Brain pericyte (primary cell): ENCODE results near the gene HLA-DQA1.
A peak's percentile ranks its signal among the peaks of the same experiment; 100 is the strongest.
"Not testable (repeated sequence)": the region's sequence is repeated elsewhere in the genome, so short reads cannot be mapped to it uniquely, and the experiment has no call there.

ENCODE experiments used
- DNase-seq: peaks from one replicate; pipeline ENCODE4 v3.0.0-alpha.2; 2012; ENCODE audit warnings: low read depth, low spot score

Gene HLA-DQA1

DNA sequence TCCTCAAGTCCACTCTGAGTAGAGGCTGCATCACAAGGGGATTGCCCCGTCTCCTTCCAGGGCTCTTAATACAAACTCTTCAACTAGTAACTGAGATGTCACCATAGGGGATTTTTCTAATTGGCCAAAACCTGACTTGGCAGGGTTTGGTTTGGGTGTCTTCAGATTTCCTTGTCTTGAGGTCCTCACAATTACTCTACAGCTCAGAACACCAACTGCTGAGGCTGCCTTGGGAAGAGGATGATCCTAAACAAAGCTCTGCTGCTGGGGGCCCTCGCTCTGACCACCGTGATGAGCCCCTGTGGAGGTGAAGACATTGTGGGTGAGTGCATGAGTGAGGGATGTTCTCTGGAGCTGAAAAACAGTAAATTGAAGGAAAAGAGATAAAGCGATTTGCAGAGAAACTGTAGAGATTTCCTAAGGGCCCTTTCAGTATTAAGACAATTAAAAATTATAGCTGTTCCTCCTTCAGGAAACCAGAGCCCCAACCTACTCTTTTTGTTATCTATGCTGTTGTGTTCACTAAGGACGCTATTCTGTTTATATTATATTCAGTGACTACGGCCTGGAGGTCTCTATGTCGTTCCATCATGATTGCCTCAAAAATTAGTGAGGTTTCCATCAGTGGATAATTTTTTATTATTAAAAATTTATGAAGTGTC, at the start of gene HLA-DQA1:
HLA-DQA1 (plus strand) TSS at position 188 of the 662 bp plus-strand sequence; CDS start at position 241, 53 bp downstream.
- no peak for DNase-seq

DNA sequence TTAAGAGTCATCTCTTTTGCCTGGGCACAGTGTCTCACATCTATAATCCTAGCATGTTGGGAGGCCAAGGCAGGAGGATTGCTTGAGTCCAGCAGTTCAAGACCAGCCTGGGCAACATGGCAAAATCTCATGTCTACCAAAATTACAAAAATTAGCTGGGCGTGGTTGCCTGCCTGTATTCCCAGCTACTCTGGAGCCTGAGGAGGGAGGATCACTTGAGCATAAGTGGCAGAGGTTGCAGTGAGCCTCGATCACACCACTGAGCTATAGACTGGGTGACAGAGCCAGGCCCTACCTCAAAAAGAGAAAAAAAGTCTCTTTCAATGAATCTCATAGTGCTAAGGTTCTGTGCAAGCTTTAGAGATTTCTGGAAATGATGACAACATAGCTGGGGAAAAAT, 49.0 kb upstream of the HLA-DQA1 start:
- DNase-seq, result no peak

DNA sequence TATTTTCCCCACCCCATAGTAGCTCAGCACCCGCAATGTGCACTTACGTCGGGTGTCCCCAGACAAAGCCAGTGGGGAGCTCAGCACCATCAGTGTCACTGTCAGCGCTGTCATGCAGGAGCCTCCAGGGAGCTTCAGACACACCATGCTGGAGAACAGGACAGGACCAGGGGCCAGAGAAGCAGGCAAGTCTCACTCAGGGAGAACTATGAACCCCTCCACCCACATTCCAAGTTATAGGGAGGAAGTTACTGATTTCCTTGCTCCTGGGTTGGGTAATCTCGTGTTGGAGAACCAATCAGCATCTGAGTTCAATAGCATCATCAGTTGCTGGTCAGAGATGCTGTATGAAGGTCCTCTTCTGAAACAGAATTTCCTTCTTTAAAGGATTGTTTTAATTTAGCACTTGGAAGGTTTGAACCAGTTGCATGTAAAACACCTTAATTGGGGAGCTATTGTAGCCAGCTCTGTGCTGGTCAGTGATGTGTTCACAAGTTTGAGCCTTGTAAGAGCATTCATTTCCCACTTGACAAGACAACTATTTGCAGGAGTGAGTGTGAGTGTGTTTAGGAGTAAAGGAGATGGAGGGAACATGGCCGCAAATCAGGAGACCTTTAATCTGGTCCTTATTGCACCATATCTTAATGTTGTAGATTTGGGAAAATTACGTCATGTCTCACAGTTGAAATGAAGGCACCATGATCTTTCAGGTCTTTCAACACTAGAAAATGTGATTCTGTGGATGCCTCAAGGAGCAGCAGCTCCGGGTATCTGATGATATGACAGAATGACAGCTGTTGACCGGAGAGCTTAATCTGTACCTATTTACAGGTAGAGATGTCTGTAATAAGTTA, 47.4 kb upstream of the HLA-DQA1 start, which contains the start of gene HLA-DRB1:
HLA-DRB1 (minus strand) TSS at position 253 of the 854 bp plus-strand sequence; CDS start at position 147, 106 bp downstream.
- no peak for DNase-seq

DNA sequence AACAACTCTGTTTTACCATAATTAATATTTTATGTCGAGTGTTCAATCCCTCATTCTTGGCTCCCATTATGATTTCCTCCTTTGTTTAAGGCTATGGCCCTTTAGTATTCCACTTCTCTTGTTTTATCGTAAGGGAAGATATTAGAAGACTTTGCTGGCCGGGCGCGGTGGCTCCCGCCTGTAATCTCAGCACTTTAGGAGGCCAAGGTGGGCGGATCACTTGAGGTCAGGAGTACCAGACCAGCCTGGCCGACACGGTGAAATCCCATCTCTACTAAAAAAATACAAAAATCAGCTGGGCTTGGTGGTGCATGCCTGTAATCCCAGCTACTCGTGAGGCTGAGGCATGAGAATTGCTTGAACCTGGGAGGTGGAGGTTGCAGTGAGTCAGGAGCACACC, 46.5 kb upstream of the HLA-DQA1 start:
- DNase-seq, result not testable (repeated sequence)

DNA sequence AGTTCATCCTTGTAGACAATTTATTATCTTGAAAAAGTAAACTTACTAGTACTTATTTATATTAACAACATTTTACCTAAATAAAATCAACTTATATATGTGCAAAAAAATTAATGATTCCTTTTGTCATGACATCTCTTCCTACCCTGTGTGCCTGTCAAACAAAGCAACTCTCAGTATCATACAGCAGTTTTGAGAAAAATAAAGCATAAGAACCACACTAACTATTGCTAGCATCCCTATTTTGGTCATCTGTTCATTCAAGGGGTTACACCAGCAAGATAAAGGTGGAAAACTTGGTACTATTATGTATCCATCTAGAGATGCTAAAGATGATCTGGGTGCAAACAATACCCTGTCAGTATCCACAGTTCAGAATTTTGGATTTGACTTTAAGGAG, 40.2 kb upstream of the HLA-DQA1 start:
- no peak for DNase-seq

DNA sequence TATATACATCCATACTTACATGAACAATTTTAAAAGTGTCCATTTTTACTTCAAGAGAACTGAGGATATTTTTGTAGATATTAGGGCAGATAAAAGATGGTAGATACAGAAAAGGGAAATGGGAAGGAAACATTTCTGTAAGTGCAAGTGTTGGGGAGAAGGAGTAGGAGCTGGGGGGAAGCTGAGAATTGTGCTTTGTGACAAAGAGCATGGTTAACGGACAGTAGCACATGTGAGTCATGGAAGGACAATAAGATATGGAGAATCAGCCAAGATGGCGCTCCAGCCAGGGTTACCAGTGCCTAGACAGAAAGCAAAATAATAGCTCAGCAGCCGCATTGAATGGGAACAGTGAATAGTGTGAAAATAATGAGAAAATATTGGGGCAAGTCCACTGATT, 34.8 kb upstream of the HLA-DQA1 start:
- DNase-seq, result no peak

DNA sequence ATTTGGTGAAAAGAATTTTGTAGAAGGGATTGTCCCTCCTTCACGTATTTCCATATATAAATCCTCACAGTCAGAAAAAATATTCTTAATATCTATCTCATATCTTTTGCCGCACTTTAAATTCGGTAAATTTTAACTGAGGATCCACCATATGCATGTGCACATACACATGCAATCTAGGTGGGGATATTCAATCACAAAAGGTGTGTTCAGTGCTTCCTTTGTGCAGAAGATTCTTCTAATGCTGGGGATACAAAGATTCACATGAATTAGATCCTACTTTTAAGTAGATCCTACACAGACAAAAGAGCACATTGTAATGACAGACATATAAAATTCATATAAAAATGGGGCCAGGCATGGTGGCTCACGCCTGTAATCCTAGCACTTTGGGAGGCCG, 34.0 kb upstream of the HLA-DQA1 start:
- DNase-seq, result no peak

DNA sequence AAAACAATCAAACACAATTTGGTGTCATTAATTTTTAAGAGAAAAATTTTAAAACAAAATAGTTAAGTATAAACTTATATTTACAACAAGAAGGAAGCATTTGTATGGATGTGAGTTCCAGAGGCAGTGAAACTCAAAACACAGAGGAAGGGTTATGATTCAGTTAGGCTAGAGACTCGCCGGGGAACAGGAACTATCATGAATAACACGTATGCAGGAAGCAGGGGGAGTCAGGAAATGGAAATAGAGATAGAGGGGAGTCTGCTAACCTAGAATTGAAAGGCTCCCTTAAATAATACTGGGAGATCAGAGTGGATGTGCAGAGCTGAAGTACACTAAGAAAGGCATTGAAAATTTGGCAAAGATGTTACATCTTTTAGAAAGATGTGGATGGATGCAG, 33.3 kb upstream of the HLA-DQA1 start:
- no peak for DNase-seq

DNA sequence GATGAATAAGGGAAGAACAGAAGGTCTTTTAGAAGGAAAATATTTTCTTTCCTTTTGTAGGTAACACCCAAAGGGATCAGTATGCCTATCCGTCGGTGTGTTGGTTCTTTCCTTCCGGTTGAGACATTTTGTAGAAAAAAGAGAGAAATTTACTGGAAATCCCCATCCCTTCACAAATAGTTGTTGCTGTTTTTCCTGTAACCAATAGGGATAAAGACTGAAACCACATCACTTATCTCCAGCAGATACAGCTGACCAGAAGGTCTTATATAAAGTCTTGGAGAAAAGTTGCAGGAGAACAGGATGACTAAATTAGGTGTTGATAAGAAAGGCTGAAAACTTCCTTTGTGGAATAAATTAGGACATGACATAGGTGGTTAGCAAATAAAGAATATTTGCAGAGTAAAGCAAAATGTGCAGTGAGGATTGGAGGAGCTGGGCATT, 32.8 kb upstream of the HLA-DQA1 start:
- DNase-seq, result no peak

DNA sequence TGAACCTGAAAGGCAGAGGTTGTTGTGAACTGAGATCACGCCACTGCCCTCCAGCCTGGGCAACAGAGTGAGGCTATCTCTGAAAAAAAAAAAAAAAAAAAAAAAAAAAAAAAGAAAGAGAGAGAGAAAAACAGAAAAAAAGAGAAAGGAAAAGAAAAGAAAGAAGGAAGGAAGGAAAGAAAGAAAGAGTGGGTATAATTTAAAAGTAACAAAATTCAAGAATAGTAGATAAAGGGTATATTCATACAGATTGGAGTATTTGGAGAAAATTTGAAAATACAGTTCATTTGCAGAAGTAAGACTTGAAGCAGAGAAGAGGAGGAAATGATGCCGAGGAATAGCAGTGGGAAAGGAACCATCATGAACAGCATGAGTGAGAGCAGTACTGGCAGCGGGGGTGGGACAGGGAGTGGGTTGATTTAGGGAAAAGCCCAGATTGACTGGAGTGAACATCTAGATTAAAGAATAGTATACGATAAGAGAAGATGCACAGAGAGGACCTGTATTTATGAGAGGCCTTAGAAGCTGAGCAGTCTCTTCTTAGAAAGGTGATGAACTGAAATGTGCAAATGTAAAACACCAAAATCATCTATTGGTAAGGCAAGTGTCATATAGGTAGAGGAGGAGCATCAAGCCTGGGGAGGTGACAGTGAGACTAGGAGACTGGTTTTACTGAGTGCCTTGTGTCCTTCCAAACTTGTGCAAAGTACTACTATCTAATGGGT, 29.8 kb upstream of the HLA-DQA1 start:
- no peak for DNase-seq

DNA sequence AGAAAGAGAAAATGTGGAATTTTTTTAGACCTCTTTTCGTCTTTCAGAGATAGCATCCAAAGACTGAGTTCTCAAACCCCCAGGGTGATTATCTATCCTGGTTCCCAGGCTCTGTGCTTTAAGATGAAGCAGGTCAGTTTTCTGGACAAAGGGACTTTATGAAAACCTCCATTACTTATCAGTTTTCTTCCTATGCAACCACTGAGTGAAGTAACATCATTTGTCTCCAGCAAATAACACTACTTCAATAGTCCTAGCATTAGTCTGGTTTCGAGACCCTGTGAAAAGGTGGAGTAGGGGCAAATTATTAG, 29.3 kb upstream of the HLA-DQA1 start:
- DNase-seq, result no peak

DNA sequence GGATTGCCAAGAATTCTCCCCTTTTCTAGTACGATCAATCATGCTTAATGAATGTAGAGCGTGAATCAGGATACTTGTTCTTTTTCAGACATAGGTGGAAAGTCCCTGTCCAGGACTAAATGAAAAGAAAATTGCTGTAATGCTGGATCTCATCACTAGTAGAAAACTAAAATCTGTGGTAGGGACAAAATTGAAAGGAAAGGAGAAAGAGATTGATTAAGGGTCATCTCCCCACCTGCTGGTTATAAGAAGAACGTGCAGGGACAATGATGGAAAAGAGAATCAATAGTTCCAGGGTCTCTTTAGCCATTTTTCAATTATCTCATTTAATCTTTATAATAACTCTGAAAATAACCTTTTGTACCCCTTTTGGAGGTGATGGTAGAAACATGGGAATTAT, 28.8 kb upstream of the HLA-DQA1 start:
- DNase-seq, result no peak

DNA sequence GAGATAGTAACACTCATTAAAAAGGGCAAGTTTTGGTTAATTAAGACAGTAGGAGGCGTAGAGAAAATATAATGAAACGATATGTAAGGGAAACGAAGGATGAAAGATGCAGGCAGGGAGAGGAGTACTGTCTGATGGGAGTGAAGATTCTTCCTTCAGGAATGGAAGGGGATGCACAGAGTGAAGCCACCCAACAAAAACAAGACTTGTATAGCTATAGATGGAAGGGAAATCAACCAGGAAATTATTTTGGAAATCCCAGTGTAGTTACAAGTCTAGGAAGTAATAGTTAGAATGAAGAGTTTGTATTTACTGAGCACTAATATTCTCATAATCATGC, 27.8 kb upstream of the HLA-DQA1 start:
- no peak for DNase-seq

DNA sequence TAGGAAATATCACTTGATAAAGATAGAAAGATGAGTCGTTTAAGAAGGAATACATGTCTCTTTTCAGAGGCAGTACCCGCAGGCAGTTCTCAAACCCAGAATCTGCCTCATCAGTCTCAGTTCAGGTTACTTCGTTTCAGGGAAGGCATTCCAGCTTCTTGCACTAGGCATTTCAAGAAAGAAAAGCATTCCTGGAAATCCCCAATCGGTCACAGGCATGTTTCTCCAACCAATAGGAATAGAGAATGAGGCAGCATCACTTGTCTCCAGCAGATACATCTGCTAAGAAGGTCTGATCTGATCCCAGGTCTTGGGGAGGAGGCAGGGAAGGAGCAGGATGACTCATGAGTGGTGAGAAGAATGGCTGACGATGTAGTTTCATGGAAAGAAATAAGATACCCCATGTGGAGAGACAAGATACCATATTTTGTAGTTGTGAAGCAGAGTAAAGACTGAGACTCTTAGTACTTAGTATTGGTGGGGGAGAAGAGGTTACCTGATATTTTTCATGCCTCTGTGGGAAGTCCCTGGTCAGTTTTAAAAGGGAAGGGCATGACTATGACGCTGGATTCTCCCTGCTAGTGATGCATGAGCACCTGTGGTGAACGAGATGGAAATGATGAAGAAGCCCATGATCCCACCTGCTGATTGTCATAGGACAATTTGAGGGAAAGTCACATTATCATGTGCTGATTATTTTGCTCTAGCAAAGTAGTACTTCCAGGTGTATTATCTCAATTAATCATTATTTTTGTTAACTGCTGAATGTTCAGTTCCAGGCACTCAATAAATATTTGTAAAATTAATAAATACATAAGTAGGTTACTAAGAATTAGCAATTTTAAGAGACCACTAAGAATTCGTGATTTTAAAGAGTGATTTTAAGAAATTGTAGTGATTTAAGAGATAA, 27.2 kb upstream of the HLA-DQA1 start:
- peak; percentile 84 for DNase-seq

DNA sequence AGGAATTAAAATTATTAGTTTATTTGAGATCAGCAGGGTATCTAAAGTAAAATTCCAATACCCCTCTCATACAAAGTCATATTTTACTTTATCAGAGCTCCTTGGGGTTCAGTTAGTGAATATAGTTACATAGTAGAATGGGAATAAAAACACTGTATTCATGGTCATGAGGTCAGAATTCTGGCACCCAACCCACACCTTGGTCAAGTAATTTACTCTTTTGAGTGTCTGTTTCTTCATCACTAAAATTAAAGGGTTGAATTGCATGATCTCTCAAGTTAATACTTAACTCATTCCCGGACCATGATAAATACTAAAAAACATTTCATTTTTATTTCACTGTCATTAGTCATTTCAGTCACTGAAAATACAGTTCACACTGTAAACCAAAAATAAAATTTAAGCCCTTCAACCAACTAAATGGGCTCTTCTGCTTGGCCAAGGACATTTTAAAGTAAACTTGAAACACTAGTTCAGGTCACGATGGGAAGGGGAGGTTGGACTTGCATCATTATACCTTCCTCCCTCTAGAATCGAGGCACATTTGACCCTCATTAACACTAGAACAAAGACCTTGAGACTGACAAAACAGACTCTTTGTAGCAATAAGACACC, 26.4 kb upstream of the HLA-DQA1 start:
- DNase-seq, result no peak

DNA sequence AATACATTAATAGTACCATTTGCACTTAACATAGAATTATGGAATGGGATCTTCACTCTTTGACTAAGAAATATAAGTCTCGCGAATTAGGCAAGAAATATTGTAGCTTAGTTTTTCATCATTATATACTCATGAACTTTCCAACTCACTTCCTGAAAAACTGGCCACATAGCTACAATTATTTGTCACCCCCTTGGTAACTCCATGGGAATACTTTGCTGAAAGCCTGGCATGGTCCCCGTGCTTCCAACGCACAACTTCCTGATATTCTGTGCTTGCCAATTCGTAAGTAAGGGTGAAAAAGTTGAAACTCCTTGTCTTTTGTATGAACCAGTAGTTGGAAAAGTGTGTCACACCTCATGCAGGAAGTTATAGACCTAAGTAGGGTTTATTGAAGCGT, 23.7 kb upstream of the HLA-DQA1 start:
- DNase-seq, result no peak

DNA sequence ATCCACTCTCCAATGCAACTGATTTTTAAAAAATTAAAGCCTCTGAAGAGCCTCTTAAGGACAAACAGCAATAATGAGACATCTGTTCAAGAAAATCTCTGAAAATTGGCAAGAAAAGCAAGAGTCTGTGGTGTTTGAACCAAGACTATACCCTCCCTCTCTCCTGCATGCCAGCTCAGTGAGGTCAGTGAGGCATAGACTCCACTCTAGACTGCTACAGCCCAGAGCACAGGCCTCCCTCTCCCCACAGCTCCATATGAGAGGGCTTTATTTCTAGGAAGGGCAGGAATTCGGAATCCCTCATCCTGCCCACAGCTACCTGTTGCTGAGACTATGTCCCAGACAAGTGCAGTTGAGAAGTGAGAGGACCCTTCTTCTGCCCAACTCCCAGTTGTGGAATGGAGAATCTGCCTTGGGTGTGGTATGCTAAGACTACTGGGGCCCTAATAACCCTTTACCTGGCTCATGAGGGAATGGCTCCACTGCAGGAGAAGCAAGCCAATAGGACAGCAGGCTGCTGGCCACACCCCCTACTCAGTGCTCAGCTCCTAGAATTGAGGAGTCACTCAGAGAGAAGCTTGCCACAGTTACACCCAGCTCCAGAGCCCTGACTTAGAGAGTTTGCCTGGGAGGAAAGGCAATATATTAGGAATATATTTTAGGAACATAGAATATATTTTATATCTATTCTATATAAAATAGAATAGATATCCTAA, 22.7 kb upstream of the HLA-DQA1 start:
- DNase-seq, result no peak

DNA sequence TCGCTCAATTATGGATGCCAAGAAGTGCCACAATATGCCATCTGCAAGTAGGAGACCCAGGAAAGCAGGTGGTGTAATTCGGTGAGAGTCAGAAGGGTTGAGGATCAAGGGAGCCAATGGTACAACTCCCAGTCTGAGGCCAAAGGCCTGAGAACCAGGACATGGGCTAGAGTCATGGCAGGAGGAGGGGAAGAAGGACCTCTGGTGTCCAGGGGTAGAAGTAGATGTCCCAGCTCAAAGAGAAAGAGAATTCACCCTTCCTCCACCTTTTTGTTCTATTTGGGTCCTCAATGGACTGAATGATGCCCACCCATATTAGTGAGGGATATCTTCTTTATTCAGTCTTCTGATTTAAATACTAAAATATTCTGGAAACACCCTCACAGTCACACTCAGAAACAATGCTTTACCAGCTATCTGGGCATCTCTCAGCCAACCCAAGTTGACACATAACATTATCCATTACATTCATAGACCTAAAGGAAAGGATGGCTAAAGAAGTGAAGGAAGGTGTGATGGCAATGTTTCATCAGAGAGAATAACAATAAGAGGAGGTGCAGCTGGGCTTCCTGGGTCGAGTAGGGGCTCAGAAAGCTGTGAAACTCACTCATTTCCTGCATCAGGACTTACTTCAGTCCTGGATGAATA, 21.2 kb upstream of the HLA-DQA1 start:
- DNase-seq, result no peak

DNA sequence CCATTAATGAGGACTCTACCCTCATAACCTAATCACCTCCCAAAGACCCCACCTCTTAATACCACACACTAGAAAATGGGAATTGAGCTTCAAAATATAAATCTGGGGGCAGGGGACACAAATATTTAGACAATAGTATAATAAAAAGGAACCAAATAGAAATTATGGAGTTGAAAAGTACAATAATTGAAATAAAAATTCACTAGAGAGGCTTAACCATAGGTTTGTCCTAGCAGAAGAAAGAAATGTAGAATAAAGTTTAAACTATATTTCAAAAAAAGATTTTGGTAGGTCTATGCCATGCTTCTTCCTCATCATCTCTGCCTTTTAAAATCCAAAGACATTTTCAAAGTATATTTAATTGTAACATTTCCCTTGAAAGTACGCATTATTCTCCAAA, 19.5 kb upstream of the HLA-DQA1 start:
- DNase-seq, result no peak

DNA sequence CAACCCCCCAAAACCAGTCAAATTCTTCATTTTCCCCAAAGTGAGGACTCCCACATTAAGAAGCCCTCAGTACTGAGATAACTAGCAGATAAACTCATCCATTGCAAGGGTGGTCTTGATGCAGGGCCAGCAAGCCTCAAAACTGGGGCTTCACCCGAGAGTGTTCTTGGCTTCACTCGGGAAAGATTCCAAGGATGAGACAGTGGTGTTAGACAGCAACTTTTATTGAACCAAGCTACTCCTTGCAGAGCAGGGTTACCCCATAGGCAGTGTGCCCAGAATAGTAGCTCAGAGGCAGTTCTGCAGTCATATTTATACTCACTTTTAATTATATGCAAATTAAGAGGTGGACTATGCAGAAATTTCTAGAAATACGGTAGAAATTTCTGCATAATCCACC, 15.8 kb upstream of the HLA-DQA1 start:
- no peak for DNase-seq
